HEK293 (cell line): Measurements from ENCODE around the gene UBA6.

ENCODE experiments used
- ZBTB20 ChIP-seq: fragments of 450-650 bp; formaldehyde crosslinking; IDR thresholded peaks from 2 replicates; pipeline ENCODE4 v1.5.1; 2016; ENCODE audit warnings: missing biosample characterization, missing genetic modification characterization
- TF ChIP-seq, protein P1 (sequence below): fragments of 450-650 bp; formaldehyde crosslinking; IDR thresholded peaks from 2 replicates; pipeline ENCODE4 v1.5.1; 2016; ENCODE audit warnings: missing biosample characterization, missing genetic modification characterization
- TF ChIP-seq, protein P2 (sequence below): fragments of 450-650 bp; formaldehyde crosslinking; IDR thresholded peaks from 2 replicates; pipeline ENCODE4 v1.5.1; 2016; ENCODE audit warnings: missing biosample characterization, missing genetic modification characterization
- TF ChIP-seq, protein P3 (sequence below): sonication (generic); formaldehyde crosslinking; IDR thresholded peaks from 2 replicates; pipeline ENCODE4 v1.8.1; 2022; ENCODE audit warnings: mild to moderate bottlenecking, moderate library complexity, missing genetic modification reagents
- TF ChIP-seq, protein P4 (sequence below): fragments of 450-650 bp; formaldehyde crosslinking; IDR thresholded peaks from 2 replicates; pipeline ENCODE4 v1.5.0; 2017; ENCODE audit warnings: missing biosample characterization, missing genetic modification characterization, borderline replicate concordance
- TF ChIP-seq, protein P5 (sequence below): fragments of 450-650 bp; formaldehyde crosslinking; IDR thresholded peaks from 2 replicates; pipeline ENCODE4 v1.5.1; 2016; ENCODE audit warnings: missing biosample characterization, missing genetic modification characterization

DNA sequence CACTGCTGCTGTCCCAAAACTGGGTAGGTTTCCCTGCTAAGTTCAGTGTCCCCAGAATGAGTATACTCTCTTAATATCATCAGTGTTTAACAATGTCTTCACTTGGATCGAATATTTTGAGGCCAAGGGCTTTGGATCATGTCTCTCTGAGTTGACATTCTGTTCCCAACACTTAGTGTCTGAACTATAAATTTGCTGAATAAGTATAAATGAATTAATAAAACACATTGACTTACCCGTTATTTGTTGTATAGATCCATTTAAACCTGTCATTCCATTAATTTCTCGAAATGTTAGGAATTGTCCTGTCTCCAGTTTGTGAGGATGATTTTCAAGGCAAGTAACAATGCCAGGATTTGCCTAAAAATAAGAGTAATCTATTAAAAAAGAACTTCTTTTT lies 32.6 kb downstream of the UBA6 start:
- TF ChIP-seq, protein P1, sequence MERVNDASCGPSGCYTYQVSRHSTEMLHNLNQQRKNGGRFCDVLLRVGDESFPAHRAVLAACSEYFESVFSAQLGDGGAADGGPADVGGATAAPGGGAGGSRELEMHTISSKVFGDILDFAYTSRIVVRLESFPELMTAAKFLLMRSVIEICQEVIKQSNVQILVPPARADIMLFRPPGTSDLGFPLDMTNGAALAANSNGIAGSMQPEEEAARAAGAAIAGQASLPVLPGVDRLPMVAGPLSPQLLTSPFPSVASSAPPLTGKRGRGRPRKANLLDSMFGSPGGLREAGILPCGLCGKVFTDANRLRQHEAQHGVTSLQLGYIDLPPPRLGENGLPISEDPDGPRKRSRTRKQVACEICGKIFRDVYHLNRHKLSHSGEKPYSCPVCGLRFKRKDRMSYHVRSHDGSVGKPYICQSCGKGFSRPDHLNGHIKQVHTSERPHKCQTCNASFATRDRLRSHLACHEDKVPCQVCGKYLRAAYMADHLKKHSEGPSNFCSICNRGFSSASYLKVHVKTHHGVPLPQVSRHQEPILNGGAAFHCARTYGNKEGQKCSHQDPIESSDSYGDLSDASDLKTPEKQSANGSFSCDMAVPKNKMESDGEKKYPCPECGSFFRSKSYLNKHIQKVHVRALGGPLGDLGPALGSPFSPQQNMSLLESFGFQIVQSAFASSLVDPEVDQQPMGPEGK (tag by site-specific recombination): no peak
- TF ChIP-seq, protein P2, sequence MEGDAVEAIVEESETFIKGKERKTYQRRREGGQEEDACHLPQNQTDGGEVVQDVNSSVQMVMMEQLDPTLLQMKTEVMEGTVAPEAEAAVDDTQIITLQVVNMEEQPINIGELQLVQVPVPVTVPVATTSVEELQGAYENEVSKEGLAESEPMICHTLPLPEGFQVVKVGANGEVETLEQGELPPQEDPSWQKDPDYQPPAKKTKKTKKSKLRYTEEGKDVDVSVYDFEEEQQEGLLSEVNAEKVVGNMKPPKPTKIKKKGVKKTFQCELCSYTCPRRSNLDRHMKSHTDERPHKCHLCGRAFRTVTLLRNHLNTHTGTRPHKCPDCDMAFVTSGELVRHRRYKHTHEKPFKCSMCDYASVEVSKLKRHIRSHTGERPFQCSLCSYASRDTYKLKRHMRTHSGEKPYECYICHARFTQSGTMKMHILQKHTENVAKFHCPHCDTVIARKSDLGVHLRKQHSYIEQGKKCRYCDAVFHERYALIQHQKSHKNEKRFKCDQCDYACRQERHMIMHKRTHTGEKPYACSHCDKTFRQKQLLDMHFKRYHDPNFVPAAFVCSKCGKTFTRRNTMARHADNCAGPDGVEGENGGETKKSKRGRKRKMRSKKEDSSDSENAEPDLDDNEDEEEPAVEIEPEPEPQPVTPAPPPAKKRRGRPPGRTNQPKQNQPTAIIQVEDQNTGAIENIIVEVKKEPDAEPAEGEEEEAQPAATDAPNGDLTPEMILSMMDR (tag by site-specific recombination): no peak
- TF ChIP-seq, protein P3, sequence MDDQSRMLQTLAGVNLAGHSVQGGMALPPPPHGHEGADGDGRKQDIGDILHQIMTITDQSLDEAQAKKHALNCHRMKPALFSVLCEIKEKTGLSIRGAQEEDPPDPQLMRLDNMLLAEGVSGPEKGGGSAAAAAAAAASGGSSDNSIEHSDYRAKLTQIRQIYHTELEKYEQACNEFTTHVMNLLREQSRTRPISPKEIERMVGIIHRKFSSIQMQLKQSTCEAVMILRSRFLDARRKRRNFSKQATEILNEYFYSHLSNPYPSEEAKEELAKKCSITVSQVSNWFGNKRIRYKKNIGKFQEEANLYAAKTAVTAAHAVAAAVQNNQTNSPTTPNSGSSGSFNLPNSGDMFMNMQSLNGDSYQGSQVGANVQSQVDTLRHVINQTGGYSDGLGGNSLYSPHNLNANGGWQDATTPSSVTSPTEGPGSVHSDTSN: no peak
- no peak for TF ChIP-seq ZBTB20
- TF ChIP-seq, protein P4, sequence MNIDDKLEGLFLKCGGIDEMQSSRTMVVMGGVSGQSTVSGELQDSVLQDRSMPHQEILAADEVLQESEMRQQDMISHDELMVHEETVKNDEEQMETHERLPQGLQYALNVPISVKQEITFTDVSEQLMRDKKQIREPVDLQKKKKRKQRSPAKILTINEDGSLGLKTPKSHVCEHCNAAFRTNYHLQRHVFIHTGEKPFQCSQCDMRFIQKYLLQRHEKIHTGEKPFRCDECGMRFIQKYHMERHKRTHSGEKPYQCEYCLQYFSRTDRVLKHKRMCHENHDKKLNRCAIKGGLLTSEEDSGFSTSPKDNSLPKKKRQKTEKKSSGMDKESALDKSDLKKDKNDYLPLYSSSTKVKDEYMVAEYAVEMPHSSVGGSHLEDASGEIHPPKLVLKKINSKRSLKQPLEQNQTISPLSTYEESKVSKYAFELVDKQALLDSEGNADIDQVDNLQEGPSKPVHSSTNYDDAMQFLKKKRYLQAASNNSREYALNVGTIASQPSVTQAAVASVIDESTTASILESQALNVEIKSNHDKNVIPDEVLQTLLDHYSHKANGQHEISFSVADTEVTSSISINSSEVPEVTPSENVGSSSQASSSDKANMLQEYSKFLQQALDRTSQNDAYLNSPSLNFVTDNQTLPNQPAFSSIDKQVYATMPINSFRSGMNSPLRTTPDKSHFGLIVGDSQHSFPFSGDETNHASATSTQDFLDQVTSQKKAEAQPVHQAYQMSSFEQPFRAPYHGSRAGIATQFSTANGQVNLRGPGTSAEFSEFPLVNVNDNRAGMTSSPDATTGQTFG (tag by site-specific recombination): no peak
- TF ChIP-seq, protein P5, sequence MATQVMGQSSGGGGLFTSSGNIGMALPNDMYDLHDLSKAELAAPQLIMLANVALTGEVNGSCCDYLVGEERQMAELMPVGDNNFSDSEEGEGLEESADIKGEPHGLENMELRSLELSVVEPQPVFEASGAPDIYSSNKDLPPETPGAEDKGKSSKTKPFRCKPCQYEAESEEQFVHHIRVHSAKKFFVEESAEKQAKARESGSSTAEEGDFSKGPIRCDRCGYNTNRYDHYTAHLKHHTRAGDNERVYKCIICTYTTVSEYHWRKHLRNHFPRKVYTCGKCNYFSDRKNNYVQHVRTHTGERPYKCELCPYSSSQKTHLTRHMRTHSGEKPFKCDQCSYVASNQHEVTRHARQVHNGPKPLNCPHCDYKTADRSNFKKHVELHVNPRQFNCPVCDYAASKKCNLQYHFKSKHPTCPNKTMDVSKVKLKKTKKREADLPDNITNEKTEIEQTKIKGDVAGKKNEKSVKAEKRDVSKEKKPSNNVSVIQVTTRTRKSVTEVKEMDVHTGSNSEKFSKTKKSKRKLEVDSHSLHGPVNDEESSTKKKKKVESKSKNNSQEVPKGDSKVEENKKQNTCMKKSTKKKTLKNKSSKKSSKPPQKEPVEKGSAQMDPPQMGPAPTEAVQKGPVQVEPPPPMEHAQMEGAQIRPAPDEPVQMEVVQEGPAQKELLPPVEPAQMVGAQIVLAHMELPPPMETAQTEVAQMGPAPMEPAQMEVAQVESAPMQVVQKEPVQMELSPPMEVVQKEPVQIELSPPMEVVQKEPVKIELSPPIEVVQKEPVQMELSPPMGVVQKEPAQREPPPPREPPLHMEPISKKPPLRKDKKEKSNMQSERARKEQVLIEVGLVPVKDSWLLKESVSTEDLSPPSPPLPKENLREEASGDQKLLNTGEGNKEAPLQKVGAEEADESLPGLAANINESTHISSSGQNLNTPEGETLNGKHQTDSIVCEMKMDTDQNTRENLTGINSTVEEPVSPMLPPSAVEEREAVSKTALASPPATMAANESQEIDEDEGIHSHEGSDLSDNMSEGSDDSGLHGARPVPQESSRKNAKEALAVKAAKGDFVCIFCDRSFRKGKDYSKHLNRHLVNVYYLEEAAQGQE: no peak
